ENCODE measurements around the gene MAPK1IP1L. TPM values are rescaled to one million over a fixed set of nuclear protein-coding genes. Genes with fewer than 3 reads are reported as not detected.

The MAPK1IP1L gene
- total and polyA plus RNA-seq, 2 of the 4 experiments (the other 2 are of a cell fraction), result 44.8 to 168 TPM

GRCh38 chr14:55098561-55098898 is 47.1 kb downstream of the MAPK1IP1L start:
- no peak overlapping the region for H3K23ac ChIP-seq (ENCODE audit: low read depth, low read length)
- POLR2A ChIA-PET (ENCODE audit: unreplicated experiment), result no interaction called here
- no peak overlapping the region for H3K4me3 ChIP-seq (ENCODE audit: insufficient read depth, low read depth, low read length)
- no peaks in the 10 kb centered on the region for H4K20me1 ChIP-seq (ENCODE audit: insufficient read depth, low read length)
- 0 out of 3 replicates have a peak overlapping the region, but pooled peaks have one; percentile 6 for H2BK15ac ChIP-seq (ENCODE audit: low read depth, low read length)
- no peak overlapping the region for H3K18ac ChIP-seq (ENCODE audit: low read depth, low read length)
- no peaks in the 10 kb centered on the region for H3K27me3 ChIP-seq (ENCODE audit: control insufficient read depth, insufficient read depth, low read length)
- no peak overlapping the region for H4K91ac ChIP-seq (ENCODE audit: insufficient read depth, low read depth, low read length)
- H3K9me1 ChIP-seq (ENCODE audit: insufficient read depth, low read length), result peaks cover 10% of the 10 kb centered on the region
- H3K9me3 ChIP-seq (ENCODE audit: control insufficient read depth, insufficient read depth, low read length), result no peaks in the 10 kb centered on the region
- H3K79me1 ChIP-seq (ENCODE audit: low read depth in 1 of 2, low read length in 2 of 2), result 0 out of 4 replicates have a peak, but pooled peaks cover 0 to 4% of the 10 kb centered on the region in 2 experiments
- no peak overlapping the region for H3K9ac ChIP-seq (ENCODE audit: low read depth, low read length)
- no peak overlapping the region for H3K56ac ChIP-seq (ENCODE audit: extremely low read depth, insufficient read depth, low read length)
- in situ Hi-C loops (cut with MboI; ENCODE audit: low sequenced_read_pairs), result loop anchor here (5.0 kb wide), 1 partner anchor 34 kb away; no protein-coding TSS in a partner anchor
- H3K4me1 ChIP-seq (ENCODE audit: control insufficient read depth, insufficient read depth, low read length), result peaks cover 11% of the 10 kb centered on the region
- H2BK20ac ChIP-seq (ENCODE audit: low read depth, low read length), result no peak overlapping the region
- no peak overlapping the region for H2AFZ ChIP-seq (replicated peaks; ENCODE audit: low read length, poor library complexity)
- H2AK9ac ChIP-seq (replicated peaks; ENCODE audit: low read depth, low read length, poor library complexity), result no peak overlapping the region
- H3K14ac ChIP-seq (replicated peaks; ENCODE audit: low read depth, low read length), result no peak overlapping the region
- WGBS, 2 experiments (ENCODE audit: extremely low coverage in 2 of 2, insufficient read length in 1 of 2), result no CpG with 5 or more reads among the region's 1 CpG
- H3K4ac ChIP-seq (ENCODE audit: low read depth, low read length), result no peak overlapping the region
- peak overlapping the region; percentile 14; the same call in 1 of the 2 replicates for H2BK120ac ChIP-seq (ENCODE audit: low read depth, low read length)
- H2BK5ac ChIP-seq (ENCODE audit: low read depth, low read length, poor library complexity, severe bottlenecking), result no peak overlapping the region
- no peak for TF ChIP-seq ELK1 (IDR thresholded peaks at IDR 0.05; ENCODE audit: borderline replicate concordance, low read depth, low read length)
- TF ChIP-seq, protein P1, sequence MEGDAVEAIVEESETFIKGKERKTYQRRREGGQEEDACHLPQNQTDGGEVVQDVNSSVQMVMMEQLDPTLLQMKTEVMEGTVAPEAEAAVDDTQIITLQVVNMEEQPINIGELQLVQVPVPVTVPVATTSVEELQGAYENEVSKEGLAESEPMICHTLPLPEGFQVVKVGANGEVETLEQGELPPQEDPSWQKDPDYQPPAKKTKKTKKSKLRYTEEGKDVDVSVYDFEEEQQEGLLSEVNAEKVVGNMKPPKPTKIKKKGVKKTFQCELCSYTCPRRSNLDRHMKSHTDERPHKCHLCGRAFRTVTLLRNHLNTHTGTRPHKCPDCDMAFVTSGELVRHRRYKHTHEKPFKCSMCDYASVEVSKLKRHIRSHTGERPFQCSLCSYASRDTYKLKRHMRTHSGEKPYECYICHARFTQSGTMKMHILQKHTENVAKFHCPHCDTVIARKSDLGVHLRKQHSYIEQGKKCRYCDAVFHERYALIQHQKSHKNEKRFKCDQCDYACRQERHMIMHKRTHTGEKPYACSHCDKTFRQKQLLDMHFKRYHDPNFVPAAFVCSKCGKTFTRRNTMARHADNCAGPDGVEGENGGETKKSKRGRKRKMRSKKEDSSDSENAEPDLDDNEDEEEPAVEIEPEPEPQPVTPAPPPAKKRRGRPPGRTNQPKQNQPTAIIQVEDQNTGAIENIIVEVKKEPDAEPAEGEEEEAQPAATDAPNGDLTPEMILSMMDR (conservative IDR thresholded peaks at IDR 0.05; ENCODE audit: low read depth, low read length), result no peak
- no peak for TF ChIP-seq POLR2A (IDR thresholded peaks at IDR 0.05; ENCODE audit: low read depth, low read length)
- TF ChIP-seq RFX5 (IDR thresholded peaks at IDR 0.05; ENCODE audit: low read depth, low read length), result no peak
- no peak for TF ChIP-seq RAD21 (IDR thresholded peaks at IDR 0.05; ENCODE audit: low read length)
- no peak for TF ChIP-seq RCOR1 (IDR thresholded peaks at IDR 0.05; ENCODE audit: insufficient replicate concordance, low read length)
- no peak for TF ChIP-seq MXI1 (IDR thresholded peaks at IDR 0.05; ENCODE audit: borderline replicate concordance, low read depth, low read length)
- TF ChIP-seq FOS (IDR thresholded peaks at IDR 0.05; ENCODE audit: low read depth, low read length), result no peak
- no peak for TF ChIP-seq MAFK (IDR thresholded peaks at IDR 0.05; ENCODE audit: low read depth, low read length)
- TF ChIP-seq BHLHE40 (IDR thresholded peaks at IDR 0.05; ENCODE audit: low read depth, low read length), result no peak
- no peak for TF ChIP-seq NFE2L2 (IDR thresholded peaks at IDR 0.05; ENCODE audit: low read depth, low read length)
- intact Hi-C loops (cut with micrococcal nuclease), result no loop called here
- ATAC-seq (ENCODE audit: low read depth) (no peak), DNase-seq (no peak)
- H3K4me2 ChIP-seq (ENCODE audit: low read depth, low read length), result no peak overlapping the region
- CTCF ChIA-PET, result no interaction called here
- dilution Hi-C loops (cut with HindIII; ENCODE audit: low sequenced_read_pairs, unreplicated experiment), result no loop called here
- H3K36me3 ChIP-seq (ENCODE audit: control insufficient read depth, insufficient read depth, low read length), result no peaks in the 10 kb centered on the region
- no peak overlapping the region for H4K8ac ChIP-seq (ENCODE audit: low read depth in 2 of 2, low read length in 2 of 2)
- H2AK5ac ChIP-seq (ENCODE audit: low read depth, low read length), result peak overlapping the region; percentile 9; the same call in 1 of the 2 replicates
- no peak overlapping the region for H4K5ac ChIP-seq (ENCODE audit: low read depth, low read length)
- BruUV-seq (replicated peaks), result no TSS peak
- H3K27ac ChIP-seq (ENCODE audit: insufficient read depth, low read length), result no peak overlapping the region

Measured in IMR-90 (cell line).